ENCODE results near the gene PI16. TPM values are rescaled to one million over a fixed set of nuclear protein-coding genes. Genes with fewer than 3 reads are reported as not detected.

Gene PI16
- not detected in 2 replicates for total RNA-seq

GRCh38 chr6:36954262-36954931 is at the start of gene PI16:
Gene PI16, plus strand, starts transcription at chr6:36954738. Its CDS starts 23 bp downstream, at chr6:36954761.
- no peak for DNase-seq (ENCODE audit: low read depth)

GRCh38 chr6:36904851-36905393 is 49.6 kb upstream of the PI16 start:
- DNase-seq (ENCODE audit: low read depth): no peak

- peak; percentile 45 for DNase-seq (ENCODE audit: low read depth)
Measured at GRCh38 chr6:36906539-36907325, 47.8 kb upstream of the PI16 start.

- peak; percentile 83 for DNase-seq (ENCODE audit: low read depth)
Measured at GRCh38 chr6:36907781-36908180, 46.8 kb upstream of the PI16 start.

DNA sequence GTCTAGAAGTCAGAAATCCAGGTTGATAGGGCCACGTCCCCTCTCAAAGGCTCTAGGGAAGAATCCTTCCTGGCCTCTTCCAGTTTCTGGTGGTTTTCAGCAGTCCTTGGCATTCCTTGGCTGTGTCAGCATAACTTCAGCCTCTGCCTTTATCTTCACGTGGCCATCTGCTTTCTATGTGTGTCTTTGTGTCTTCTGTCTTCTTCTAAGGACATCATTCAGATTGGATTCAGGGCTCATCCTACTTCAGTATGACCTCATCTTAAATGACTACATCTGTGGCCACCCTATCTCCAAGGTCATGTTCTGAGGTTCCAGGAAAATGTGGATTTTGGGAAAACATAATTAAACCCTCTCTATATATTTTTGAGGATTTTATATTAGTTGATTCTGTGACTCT is 45.8 kb upstream of the PI16 start:
- peak; percentile 19 for DNase-seq (ENCODE audit: low read depth)

GRCh38 chr6:36912030-36912454 is 42.5 kb upstream of the PI16 start:
- DNase-seq (ENCODE audit: low read depth): no peak

DNA sequence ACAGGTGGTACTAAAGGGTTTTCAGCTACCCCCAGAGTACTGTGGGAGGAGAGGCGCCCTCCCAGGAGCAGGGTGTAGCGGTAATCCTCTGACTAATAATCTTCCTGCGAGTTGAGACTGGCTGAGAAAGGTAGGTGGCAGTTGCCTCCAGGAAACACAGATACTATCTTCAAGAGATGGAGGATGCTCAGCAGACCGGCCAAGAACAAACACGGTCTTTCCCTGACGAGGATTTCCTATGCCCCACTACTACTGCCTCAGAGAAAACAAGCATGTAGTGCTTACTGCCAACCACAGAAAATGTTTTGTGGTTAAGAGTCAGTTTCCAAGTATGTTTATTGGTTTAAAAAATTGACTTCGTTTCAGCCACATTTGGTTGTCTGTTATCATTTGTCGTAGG is 42.0 kb upstream of the PI16 start:
- peak; percentile 67 for DNase-seq (ENCODE audit: low read depth)

DNA sequence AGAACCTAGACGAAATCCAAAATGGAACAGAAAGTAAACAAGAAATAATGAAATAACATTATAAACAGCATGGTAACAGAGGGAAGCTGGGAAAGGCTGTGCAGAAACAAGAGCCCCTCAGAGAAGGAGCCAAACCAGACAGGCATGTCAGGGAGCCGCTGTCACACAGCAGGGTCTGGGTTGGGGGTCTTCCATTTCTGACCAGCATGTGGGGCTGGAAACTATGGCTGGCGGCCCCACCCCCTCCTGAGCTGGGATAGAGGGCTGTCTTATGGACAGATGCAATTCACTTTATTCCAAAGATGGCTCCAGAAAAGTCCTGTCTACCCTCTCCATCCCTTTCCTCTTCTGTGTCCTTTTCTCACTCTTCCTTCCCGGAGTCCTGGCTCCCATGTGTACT is 41.5 kb upstream of the PI16 start:
- DNase-seq (ENCODE audit: low read depth): no peak

DNA sequence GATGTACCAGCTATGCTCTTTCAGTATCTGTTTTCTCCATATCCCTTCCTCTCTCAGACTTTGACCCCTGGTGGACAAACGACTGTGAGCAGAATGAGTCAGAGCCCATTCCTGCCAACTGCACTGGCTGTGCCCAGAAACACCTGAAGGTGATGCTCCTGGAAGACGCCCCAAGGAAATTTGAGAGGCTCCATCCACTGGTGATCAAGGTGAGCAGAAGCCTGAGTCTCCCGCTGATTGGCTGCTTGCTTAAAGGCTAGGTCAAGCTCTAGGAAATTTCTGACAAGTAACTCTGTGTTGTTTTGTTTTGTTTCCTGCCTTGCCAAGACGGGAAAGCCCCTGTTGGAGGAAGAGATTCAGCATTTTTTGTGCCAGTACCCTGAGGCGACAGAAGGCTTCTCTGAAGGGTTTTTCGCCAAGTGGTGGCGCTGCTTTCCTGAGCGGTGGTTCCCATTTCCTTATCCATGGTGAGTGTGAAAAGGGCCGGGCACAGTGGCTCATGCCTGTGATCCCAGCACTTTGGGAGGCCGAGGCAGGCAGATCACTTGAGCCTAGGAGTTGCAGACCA is 40.2 kb upstream of the PI16 start:
- peak; percentile 79 for DNase-seq (ENCODE audit: low read depth)

- DNase-seq (ENCODE audit: low read depth): no peak
Measured at GRCh38 chr6:36915599-36915998, 38.9 kb upstream of the PI16 start.

DNA sequence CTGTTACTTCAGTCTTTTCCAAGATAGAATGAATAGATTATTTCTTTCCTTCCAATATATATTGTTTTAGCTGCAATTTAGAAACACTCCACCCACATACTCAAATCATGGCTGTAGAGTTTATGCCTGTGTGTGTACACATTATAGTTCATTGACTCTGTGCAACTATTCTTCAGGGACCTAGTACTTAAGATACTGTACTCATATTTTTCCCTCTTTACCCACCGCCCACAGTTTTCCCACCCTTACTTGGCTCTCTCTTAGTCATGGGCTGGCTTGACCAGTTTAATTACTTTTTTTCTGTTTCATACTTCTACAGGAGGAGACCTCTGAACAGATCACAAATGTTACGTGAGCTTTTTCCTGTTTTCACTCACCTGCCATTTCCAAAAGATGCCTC is 38.4 kb upstream of the PI16 start:
- peak; percentile 52 for DNase-seq (ENCODE audit: low read depth)

- DNase-seq (ENCODE audit: low read depth): no peak
Measured at GRCh38 chr6:36917541-36918193, 36.9 kb upstream of the PI16 start.

DNA sequence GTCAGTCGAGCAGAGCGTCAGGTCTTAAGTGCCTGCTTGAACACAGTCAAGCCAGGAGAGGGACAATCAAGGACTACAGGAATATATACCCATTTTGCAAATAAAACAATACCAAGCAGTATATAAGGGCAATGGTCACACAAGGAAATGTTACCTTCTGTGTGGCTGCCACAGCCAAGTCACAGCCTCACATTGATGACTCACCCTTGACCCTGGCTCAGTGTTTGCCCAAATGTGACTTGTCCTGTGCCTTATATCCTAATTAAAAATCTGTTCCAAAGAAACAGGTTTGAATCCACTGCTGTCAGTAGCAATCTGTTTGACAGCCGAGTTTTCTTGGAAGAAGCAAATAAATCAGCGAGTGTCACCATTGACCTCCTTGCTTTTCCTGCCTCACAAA is 34.5 kb upstream of the PI16 start:
- DNase-seq (ENCODE audit: low read depth): no peak

- no peak for DNase-seq (ENCODE audit: low read depth)
Measured at GRCh38 chr6:36920546-36920945, 34.0 kb upstream of the PI16 start.

DNA sequence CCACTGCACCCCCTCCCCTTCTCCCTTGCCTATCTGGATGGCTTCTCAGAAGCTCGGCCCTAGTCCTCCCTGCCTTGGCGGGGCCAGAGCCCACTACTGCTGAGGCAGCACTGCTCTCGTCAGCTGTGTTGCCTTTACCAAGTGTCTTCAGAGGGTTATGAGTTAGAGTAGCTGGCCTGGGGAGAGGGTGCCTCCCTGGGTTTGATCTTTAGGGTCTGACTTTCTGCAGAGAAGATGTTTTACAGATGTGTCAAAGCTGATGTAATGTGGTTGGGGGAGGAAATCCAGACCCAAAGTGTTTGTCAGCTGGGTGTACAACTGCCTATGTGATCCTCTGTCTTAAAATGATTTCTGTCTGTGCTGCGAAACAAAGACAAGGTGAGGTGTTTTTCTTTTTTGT is 30.4 kb upstream of the PI16 start:
- no peak for DNase-seq (ENCODE audit: low read depth)

DNA sequence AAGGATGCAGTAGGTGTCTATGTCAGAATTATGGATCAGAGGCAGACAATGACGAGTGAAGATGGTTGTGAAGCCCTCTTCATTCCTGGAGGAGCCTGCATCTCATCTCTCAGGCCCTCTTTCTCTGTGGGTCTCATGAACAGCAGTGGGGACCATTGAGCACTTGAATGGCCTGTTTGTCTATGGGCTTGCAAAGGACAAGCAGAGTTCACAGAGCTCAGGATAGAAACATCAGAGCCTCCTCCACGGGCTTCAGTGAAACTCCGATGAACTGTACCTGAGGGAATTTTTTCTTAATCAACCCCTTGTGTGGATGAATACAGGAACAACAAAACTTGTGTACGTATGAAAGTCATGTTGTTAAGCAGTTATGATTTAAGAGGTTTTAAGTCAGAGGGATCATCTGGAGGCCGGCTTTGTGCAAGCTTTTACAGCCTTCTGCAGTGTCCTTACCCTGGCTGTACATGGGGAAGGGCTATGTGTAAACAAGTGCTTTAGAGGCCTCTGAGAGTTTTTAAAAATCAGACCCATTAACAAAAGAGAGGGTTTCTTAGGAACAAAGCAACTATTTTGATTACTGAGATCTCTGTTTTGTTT is 29.7 kb upstream of the PI16 start:
- DNase-seq (ENCODE audit: low read depth): no peak

GRCh38 chr6:36925809-36926208 is 28.7 kb upstream of the PI16 start:
- DNase-seq (ENCODE audit: low read depth): no peak

DNA sequence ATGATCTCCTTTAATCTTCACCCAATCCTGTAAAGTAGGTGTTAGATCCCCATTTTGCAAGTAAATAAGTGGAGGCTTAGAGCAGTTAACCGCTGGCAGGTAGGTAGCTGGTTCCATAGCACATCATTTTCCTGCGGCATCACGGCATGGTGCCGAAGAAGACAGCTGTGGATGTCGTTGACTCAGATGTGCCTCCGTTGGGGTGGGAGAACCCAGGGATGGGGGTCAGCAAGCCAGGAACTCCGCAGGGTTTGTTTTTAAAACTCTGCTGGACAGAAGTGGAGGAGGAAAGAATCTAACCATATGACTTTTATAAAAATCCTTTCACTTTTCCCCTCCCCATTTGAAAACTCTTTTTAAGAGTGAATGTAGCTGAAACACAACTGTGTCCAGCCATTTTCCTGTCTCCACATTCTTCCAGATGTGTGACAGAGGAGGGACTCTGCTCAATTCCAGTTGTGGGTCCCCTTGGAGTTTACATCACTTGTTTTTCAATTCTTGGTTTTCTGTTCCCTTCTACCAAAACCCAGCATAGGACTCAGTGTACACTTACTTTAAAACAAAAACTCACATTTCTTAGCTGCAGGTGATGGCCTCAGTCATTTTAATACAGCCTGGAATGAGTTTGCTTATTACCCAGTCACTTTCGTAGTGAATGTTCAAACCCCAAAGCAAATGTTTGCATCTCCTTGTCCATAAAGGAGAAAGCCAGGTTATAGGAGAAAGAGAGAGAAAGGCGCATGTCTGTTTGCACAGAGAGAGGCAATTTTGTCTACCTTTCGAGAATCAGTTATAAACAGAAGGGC is 27.6 kb upstream of the PI16 start:
- no peak for DNase-seq (ENCODE audit: low read depth)

- DNase-seq (ENCODE audit: low read depth): no peak
Measured at GRCh38 chr6:36927691-36928546, 26.6 kb upstream of the PI16 start.

- no peak for DNase-seq (ENCODE audit: low read depth)
Measured at GRCh38 chr6:36928547-36928918, 26.0 kb upstream of the PI16 start.

Data from renal cortical epithelial cell (primary cell).